Thyroid gland (tissue), 4 donors: Measurements from ENCODE around the gene PIM3.
A peak's percentile ranks its signal among the peaks of the same experiment; 100 is the strongest.

ENCODE experiments used
- POLR2A ChIP-seq, 2 donors: fragments of 450-650 bp; IDR thresholded peaks; one replicate each; pipeline ENCODE4 v1.6.1; 2017; ENCODE audit warnings: antibody characterized with exemption in 2 of 2, mild to moderate bottlenecking in 2 of 2, moderate library complexity in 1 of 2
- TF ChIP-seq, protein P1 (sequence below), 6 experiments: fragments of 200-600 bp in 3 of 6; fragments of 450-650 bp in 3 of 6; sonication (generic) in 3 of 6; IDR thresholded peaks; one replicate each; pipeline ENCODE4 v1.5.1; 2016 to 2019; ENCODE audit warnings: antibody characterized with exemption in 6 of 6, mild to moderate bottlenecking in 2 of 6, inconsistent platforms in 1 of 6, moderate library complexity in 1 of 6

DNA sequence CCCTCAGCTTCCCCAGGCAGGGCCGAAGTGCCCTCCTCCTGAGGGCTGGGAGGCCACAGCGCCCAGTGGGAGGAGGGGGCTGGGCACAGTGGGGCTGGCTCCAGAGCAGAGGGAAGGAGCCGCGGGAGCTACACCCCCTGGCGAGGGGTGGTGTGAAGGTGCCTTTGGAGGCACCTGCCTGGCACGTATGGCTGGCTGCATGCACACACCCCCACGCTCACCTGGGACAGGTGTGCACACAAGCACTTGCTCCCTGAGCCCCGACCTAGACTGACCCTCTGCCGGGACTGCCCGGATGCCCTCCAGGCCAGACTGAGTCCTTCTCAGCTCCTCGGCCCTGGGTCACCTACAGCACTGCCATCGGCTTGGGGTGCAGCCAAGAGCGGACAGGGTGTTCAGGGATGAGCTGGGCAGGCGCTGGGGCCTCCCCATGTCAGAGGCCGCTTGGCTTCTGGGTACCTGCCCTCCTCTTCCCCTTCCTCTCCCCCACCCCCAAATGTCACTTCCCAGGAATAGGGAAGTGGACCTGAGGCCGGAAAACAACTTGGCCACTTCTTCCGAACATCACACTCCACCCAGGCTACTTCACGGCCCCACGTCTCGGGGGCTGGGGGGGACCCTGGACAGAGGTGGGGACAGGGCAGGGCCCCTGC lies 7.4 kb upstream of the PIM3 start:
- TF ChIP-seq, protein P1, sequence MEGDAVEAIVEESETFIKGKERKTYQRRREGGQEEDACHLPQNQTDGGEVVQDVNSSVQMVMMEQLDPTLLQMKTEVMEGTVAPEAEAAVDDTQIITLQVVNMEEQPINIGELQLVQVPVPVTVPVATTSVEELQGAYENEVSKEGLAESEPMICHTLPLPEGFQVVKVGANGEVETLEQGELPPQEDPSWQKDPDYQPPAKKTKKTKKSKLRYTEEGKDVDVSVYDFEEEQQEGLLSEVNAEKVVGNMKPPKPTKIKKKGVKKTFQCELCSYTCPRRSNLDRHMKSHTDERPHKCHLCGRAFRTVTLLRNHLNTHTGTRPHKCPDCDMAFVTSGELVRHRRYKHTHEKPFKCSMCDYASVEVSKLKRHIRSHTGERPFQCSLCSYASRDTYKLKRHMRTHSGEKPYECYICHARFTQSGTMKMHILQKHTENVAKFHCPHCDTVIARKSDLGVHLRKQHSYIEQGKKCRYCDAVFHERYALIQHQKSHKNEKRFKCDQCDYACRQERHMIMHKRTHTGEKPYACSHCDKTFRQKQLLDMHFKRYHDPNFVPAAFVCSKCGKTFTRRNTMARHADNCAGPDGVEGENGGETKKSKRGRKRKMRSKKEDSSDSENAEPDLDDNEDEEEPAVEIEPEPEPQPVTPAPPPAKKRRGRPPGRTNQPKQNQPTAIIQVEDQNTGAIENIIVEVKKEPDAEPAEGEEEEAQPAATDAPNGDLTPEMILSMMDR (IDR thresholded peaks at IDR 0.05): peak in 1 of 6 experiments; percentile 12
- TF ChIP-seq POLR2A (IDR thresholded peaks at IDR 0.05): peak in 1 of 2 donors; percentile 50
